Parietal lobe (tissue), 1 donor: ENCODE data around the gene IL33. TPM values are rescaled to one million over a fixed set of nuclear protein-coding genes. Genes with fewer than 3 reads are reported as not detected.

Experiments used
- total RNA-seq: library from RNA; depleted of rRNA; stranded (reverse); fragments of >200 nt; gene quantifications from one replicate; pipeline ENCODE4 v1.2.3, GENCODE V29; 2014

Gene IL33, protein sequence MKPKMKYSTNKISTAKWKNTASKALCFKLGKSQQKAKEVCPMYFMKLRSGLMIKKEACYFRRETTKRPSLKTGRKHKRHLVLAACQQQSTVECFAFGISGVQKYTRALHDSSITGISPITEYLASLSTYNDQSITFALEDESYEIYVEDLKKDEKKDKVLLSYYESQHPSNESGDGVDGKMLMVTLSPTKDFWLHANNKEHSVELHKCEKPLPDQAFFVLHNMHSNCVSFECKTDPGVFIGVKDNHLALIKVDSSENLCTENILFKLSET
- total RNA-seq: 12.8 TPM

DNA sequence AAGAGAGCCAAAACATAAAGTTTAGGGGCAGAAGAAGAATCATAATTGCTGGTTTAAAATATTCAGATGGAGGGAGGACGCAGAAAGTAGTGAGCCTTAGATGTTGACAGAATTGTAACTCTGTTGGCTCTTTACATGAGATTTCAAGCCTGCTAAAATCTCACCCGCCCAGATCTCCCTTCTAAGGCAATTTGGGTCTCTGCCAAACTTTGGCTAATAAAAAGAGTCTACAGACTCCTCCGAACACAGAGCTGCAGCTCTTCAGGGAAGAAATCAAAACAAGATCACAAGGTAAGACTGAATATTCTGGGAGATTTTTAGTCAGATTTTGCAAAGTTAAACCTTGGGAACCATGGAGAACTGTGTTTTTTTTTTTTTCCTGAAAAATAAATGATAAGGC is at the start of gene IL33:
IL33 (plus strand) TSS at position 246 of the 400 bp plus-strand sequence. CDS start 25,888 bp downstream, outside the sequence.

Other genes with a start within 250 kb of the IL33 start
- 52.6 TPM for gene RANBP6, start 200.2 kb upstream of the IL33 start, total RNA-seq
- gene TPD52L3, start 112.6 kb downstream of the IL33 start, total RNA-seq: not detected
- gene UHRF2, start 197.4 kb downstream of the IL33 start, total RNA-seq: 158 TPM